PFSK-1 (cell line): ENCODE results near the gene ALDOA.

Experiments used
- POLR2AphosphoS5 ChIP-seq: IDR thresholded peaks from 2 replicates; pipeline ENCODE4 v1.6.1; 2012; ENCODE audit warnings: low read depth, mild to moderate bottlenecking, control low read depth, low read length, moderate library complexity
- REST ChIP-seq, 2 experiments: IDR thresholded peaks; 2 replicates each; pipeline versions ENCODE4 v1.6.1 to v1.8.0; 2011 to 2012; ENCODE audit warnings: low read depth in 2 of 2, low read length in 2 of 2, control low read depth in 1 of 2, inconsistent platforms in 1 of 2, mild to moderate bottlenecking in 1 of 2, moderate library complexity in 1 of 2; ENCODE audit not compliant: insufficient read depth in 1 of 2

GRCh38 chr16:30060836-30061554 is 4.6 kb upstream of the ALDOA start:
- TF ChIP-seq REST (IDR thresholded peaks at IDR 0.05; ENCODE audit: insufficient read depth in 1 of 2, low read depth in 2 of 2, low read length in 2 of 2) (no peak), POLR2AphosphoS5 (no peak)
